SK-N-SH treated with all-trans-retinoic acid at 6 μM for 48 hours (cell line): ENCODE data around the gene CHRM4.

ENCODE experiments used
- ARNTL ChIP-seq: fragments of 450-650 bp; formaldehyde crosslinking; IDR thresholded peaks from 2 replicates; pipeline ENCODE4 v1.5.0; 2020; ENCODE audit warnings: low read depth, mild to moderate bottlenecking, moderate library complexity, borderline replicate concordance
- BACH2 ChIP-seq: fragments of 250-450 bp; sonication (Bioruptor Pico); IDR thresholded peaks from 2 replicates; pipeline ENCODE4 v1.9.0; 2021; ENCODE audit warnings: mild to moderate bottlenecking, borderline replicate concordance
- CREB5 ChIP-seq: fragments of 250-450 bp; sonication (Bioruptor Pico); IDR thresholded peaks from 2 replicates; pipeline ENCODE4 v1.5.1; 2020; ENCODE audit warnings: low read depth, mild to moderate bottlenecking, moderate library complexity
- CSRNP3 ChIP-seq: fragments of 250-450 bp; sonication (Bioruptor Pico); IDR thresholded peaks from 2 replicates; pipeline ENCODE4 v1.5.1; 2021; ENCODE audit warnings: mild to moderate bottlenecking, moderate library complexity
- ESRRG ChIP-seq: fragments of 250-450 bp; sonication (Bioruptor Pico); IDR thresholded peaks from 2 replicates; pipeline ENCODE4 v1.6.1; 2021; ENCODE audit warnings: mild to moderate bottlenecking
- GLIS3 ChIP-seq: fragments of 250-450 bp; sonication (Bioruptor Pico); IDR thresholded peaks from 2 replicates; pipeline ENCODE4 v1.5.0; 2020; ENCODE audit warnings: mild to moderate bottlenecking, moderate library complexity
- PATZ1 ChIP-seq: fragments of 250-450 bp; sonication (Bioruptor Pico); IDR thresholded peaks from 2 replicates; pipeline ENCODE4 v1.8.0; 2020; ENCODE audit warnings: mild to moderate bottlenecking, moderate library complexity, borderline replicate concordance
- RARB ChIP-seq: fragments of 250-450 bp; sonication (Bioruptor Pico); IDR thresholded peaks from 2 replicates; pipeline ENCODE4 v1.8.0; 2021; ENCODE audit warnings: mild to moderate bottlenecking, moderate library complexity
- SNAI2 ChIP-seq: fragments of 250-450 bp; sonication (Bioruptor Pico); IDR thresholded peaks from 2 replicates; pipeline ENCODE4 v1.5.0; 2020; ENCODE audit warnings: mild to moderate bottlenecking, moderate library complexity
- TCF4 ChIP-seq: fragments of 250-450 bp; sonication (Bioruptor Pico); IDR thresholded peaks from 2 replicates; pipeline ENCODE4 v1.8.0; 2021; ENCODE audit warnings: mild to moderate bottlenecking, moderate library complexity, borderline replicate concordance
- ZFP3 ChIP-seq: fragments of 250-450 bp; sonication (Bioruptor Pico); IDR thresholded peaks from 2 replicates; pipeline ENCODE4 v1.5.0; 2020; ENCODE audit warnings: mild to moderate bottlenecking, moderate library complexity
- ZFP30 ChIP-seq: fragments of 450-650 bp; formaldehyde crosslinking; IDR thresholded peaks from 2 replicates; pipeline ENCODE4 v1.5.0; 2022; ENCODE audit warnings: mild to moderate bottlenecking, moderate library complexity
- ZNF8 ChIP-seq: fragments of 450-650 bp; formaldehyde crosslinking; IDR thresholded peaks from 2 replicates; pipeline ENCODE4 v1.5.0; 2020; ENCODE audit warnings: mild to moderate bottlenecking, moderate library complexity

DNA sequence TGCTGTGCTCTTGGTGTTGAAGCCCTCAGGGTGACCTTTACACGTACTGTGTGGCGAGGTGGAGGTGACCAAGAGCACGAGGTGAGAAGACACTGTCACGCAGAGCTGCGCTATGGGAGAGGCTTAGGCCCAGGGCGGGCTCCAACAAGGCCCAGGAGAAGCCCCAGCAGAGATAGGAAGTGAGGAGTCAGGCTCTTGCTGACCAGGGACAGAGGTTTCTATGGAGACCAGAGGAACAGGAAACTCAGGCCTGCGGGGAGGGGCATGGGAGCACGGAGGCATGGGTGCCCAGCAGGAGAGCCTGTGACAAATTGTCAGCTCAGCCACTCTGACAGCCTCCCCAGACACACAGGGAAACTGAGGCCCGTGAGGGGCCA is 28.6 kb downstream of the CHRM4 start:
- no peak for TF ChIP-seq ZFP3 (CRISPR knock-in tag)
- no peak for TF ChIP-seq CREB5 (CRISPR knock-in tag)
- TF ChIP-seq ZFP30 = no peak
- no peak for TF ChIP-seq PATZ1 (CRISPR knock-in tag)
- TF ChIP-seq ZNF8 (CRISPR knock-in tag) = no peak
- TF ChIP-seq ARNTL (CRISPR knock-in tag) = no peak
- TF ChIP-seq SNAI2 (CRISPR knock-in tag) = no peak
- no peak for TF ChIP-seq CSRNP3 (CRISPR knock-in tag)
- no peak for TF ChIP-seq TCF4
- no peak for TF ChIP-seq RARB
- no peak for TF ChIP-seq ESRRG
- TF ChIP-seq GLIS3 = no peak
- TF ChIP-seq BACH2 (CRISPR knock-in tag) = no peak
